Measurements from ENCODE around the gene DDOST. TPM values are rescaled to one million over a fixed set of nuclear protein-coding genes. Genes with fewer than 3 reads are reported as not detected.

The DDOST gene
- total RNA-seq, 2 experiments from 2014 or later, result 111 to 148 TPM

GRCh38 chr1:20698195-20698910 lies 37.2 kb upstream of the DDOST start:
- BruUV-seq (replicated peaks), result no TSS peak
- no peaks in the 10 kb centered on the region for H3K4me1 ChIP-seq (ENCODE audit: insufficient read depth, low read length, poor library complexity, severe bottlenecking)
- H3K36me3 ChIP-seq (ENCODE audit: insufficient read depth, low read length), result no peaks in the 10 kb centered on the region
- no peak overlapping the region for H3K4me2 ChIP-seq (ENCODE audit: low read length)
- H2AFZ ChIP-seq (ENCODE audit: low read length), result no peak overlapping the region
- no peaks in the 10 kb centered on the region for H4K20me1 ChIP-seq (ENCODE audit: insufficient read depth, low read length)
- no peak overlapping the region for H3K4me3 ChIP-seq (ENCODE audit: low read depth, low read length, poor library complexity, severe bottlenecking)
- no peak for DNase-seq (ENCODE audit: low spot score)
- no peak overlapping the region for H3K27ac ChIP-seq (ENCODE audit: low read depth, low read length, poor library complexity, severe bottlenecking)
- intact Hi-C loops (cut with micrococcal nuclease; ENCODE audit: unreplicated experiment), result loop anchor here (10.0 kb wide), 1 partner anchor 266 kb away; no protein-coding TSS in a partner anchor
- ChIA-PET POLR2A (no interaction called here), CTCF (ENCODE audit: unreplicated experiment) (no interaction called here)
- no peak for TF ChIP-seq EZH2phosphoT487 (IDR thresholded peaks at IDR 0.05; ENCODE audit: borderline replicate concordance, low read depth, low read length)
- TF ChIP-seq, protein P1, sequence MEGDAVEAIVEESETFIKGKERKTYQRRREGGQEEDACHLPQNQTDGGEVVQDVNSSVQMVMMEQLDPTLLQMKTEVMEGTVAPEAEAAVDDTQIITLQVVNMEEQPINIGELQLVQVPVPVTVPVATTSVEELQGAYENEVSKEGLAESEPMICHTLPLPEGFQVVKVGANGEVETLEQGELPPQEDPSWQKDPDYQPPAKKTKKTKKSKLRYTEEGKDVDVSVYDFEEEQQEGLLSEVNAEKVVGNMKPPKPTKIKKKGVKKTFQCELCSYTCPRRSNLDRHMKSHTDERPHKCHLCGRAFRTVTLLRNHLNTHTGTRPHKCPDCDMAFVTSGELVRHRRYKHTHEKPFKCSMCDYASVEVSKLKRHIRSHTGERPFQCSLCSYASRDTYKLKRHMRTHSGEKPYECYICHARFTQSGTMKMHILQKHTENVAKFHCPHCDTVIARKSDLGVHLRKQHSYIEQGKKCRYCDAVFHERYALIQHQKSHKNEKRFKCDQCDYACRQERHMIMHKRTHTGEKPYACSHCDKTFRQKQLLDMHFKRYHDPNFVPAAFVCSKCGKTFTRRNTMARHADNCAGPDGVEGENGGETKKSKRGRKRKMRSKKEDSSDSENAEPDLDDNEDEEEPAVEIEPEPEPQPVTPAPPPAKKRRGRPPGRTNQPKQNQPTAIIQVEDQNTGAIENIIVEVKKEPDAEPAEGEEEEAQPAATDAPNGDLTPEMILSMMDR (conservative IDR thresholded peaks at IDR 0.05; ENCODE audit: low read length), result no peak
- no peaks in the 10 kb centered on the region for H3K79me2 ChIP-seq (ENCODE audit: insufficient read depth, low read depth, low read length)
- H3K9me3 ChIP-seq (ENCODE audit: low read length), result no peaks in the 10 kb centered on the region
- H3K9me2 ChIP-seq (ENCODE audit: insufficient read depth, low read length), result no peaks in the 10 kb centered on the region

- BruUV-seq (replicated peaks), result no TSS peak
- no peaks in the 10 kb centered on the region for H3K9me3 ChIP-seq (ENCODE audit: low read length)
Observed at GRCh38 chr1:20697563-20697962, 36.4 kb upstream of the DDOST start.

More at GRCh38 chr1:20697563-20697962, 36.4 kb upstream of the DDOST start:
- TF ChIP-seq, protein P1 (conservative IDR thresholded peaks at IDR 0.05; ENCODE audit: low read length), result no peak
- no peak for TF ChIP-seq EZH2phosphoT487 (IDR thresholded peaks at IDR 0.05; ENCODE audit: borderline replicate concordance, low read depth, low read length)
- Histone ChIP-seq H3K9me2 (ENCODE audit: insufficient read depth, low read length) (no peaks in the 10 kb centered on the region), H3K36me3 (ENCODE audit: insufficient read depth, low read length) (no peaks in the 10 kb centered on the region), H3K79me2 (ENCODE audit: insufficient read depth, low read depth, low read length) (no peaks in the 10 kb centered on the region), H2AFZ (ENCODE audit: low read length) (no peak overlapping the region), H3K4me2 (ENCODE audit: low read length) (no peak overlapping the region), H3K27ac (ENCODE audit: low read depth, low read length, poor library complexity, severe bottlenecking) (no peak overlapping the region), H4K20me1 (ENCODE audit: insufficient read depth, low read length) (no peaks in the 10 kb centered on the region), H3K4me1 (ENCODE audit: insufficient read depth, low read length, poor library complexity, severe bottlenecking) (no peaks in the 10 kb centered on the region), H3K4me3 (ENCODE audit: low read depth, low read length, poor library complexity, severe bottlenecking) (no peak overlapping the region)
- intact Hi-C loops (cut with micrococcal nuclease; ENCODE audit: unreplicated experiment), result loop anchor here (2.0 to 10.0 kb wide), 2 partner anchors 35 to 267 kb away; partner anchors contain the start of gene SH2D5
- CTCF ChIA-PET (ENCODE audit: unreplicated experiment), result interaction anchor here (0.9 to 1.3 kb wide), 2 partner anchors 15 to 21 kb away, joined by 3 to 4 read pairs; partner anchors contain the start of gene KIF17
- no peak for DNase-seq (ENCODE audit: low spot score)
- POLR2A ChIA-PET, result interaction anchor here (1.4 kb wide), 1 partner anchor 20 kb away, joined by 3 read pairs; no protein-coding TSS in a partner anchor

All from OCI-LY7 (cell line).